ENCODE measurements around the gene RHBDL2.
"Not testable (repeated sequence)": the region's sequence is repeated elsewhere in the genome, so short reads cannot be mapped to it uniquely, and the experiment has no call there.

The RHBDL2 gene

GRCh38 chr1:38873027-38873969 lies 68.3 kb downstream of the RHBDL2 start, which contains the start of gene MYCBP:
Gene MYCBP, minus strand, starts transcription at chr1:38873348. Its CDS starts 43 bp downstream, at chr1:38873305.
- DNase-seq = peak; percentile 96

- no peak for DNase-seq
Observed at GRCh38 chr1:38872401-38873026, 69.1 kb downstream of the RHBDL2 start.

- no peak for DNase-seq
Observed at GRCh38 chr1:38870996-38871395, 70.6 kb downstream of the RHBDL2 start.

GRCh38 chr1:38867208-38867607 lies 74.4 kb downstream of the RHBDL2 start:
- no peak for DNase-seq

GRCh38 chr1:38865112-38865715 lies 76.4 kb downstream of the RHBDL2 start:
- DNase-seq = no peak

- DNase-seq = no peak
Observed at GRCh38 chr1:38860454-38860795, 81.2 kb downstream of the RHBDL2 start.

- peak; percentile 94 for DNase-seq
Observed at GRCh38 chr1:38859561-38860453, 81.8 kb downstream of the RHBDL2 start, which contains the start of gene RRAGC. Gene RRAGC, minus strand, starts transcription at chr1:38859772. Its CDS starts 126 bp downstream, at chr1:38859646.

- DNase-seq = peak; percentile 73
Observed at GRCh38 chr1:38858833-38859560, 82.6 kb downstream of the RHBDL2 start.

GRCh38 chr1:38852780-38853179 lies 88.8 kb downstream of the RHBDL2 start:
- no peak for DNase-seq

GRCh38 chr1:38848071-38848470 lies 93.6 kb downstream of the RHBDL2 start:
- no peak for DNase-seq

GRCh38 chr1:38846210-38846609 lies 95.4 kb downstream of the RHBDL2 start:
- no peak for DNase-seq

- not testable (repeated sequence) for DNase-seq
Observed at GRCh38 chr1:38845088-38845487, 96.5 kb downstream of the RHBDL2 start.

GRCh38 chr1:38840281-38840680 lies 101.3 kb downstream of the RHBDL2 start:
- no peak for DNase-seq

- no peak for DNase-seq
Observed at GRCh38 chr1:38839363-38839762, 102.3 kb downstream of the RHBDL2 start.

GRCh38 chr1:38836316-38836715 lies 105.3 kb downstream of the RHBDL2 start:
- not testable (repeated sequence) for DNase-seq
